Embryonic facial prominence (tissue), 1 donor: ENCODE data around the gene TMEM176B.

ENCODE experiments used
- DNase-seq: peaks from one replicate; pipeline ENCODE4 v3.0.0-alpha.2; 2016; ENCODE audit errors: extremely low spot score

The TMEM176B gene

GRCh38 chr7:150753239-150753638 is 46.9 kb downstream of the TMEM176B start:
- DNase-seq, result no peak

- DNase-seq, result no peak
These were observed 48.5 kb downstream of the TMEM176B start for GRCh38 chr7:150751702-150752101.

- DNase-seq, result no peak
These were observed 51.8 kb downstream of the TMEM176B start for GRCh38 chr7:150748376-150748775.

GRCh38 chr7:150746921-150747320 is 53.2 kb downstream of the TMEM176B start:
- DNase-seq, result no peak

- no peak for DNase-seq
These were observed 54.3 kb downstream of the TMEM176B start for GRCh38 chr7:150745876-150746275.

GRCh38 chr7:150745086-150745485 is 55.1 kb downstream of the TMEM176B start:
- no peak for DNase-seq

GRCh38 chr7:150744041-150744656 is 56.0 kb downstream of the TMEM176B start:
- DNase-seq, result no peak

GRCh38 chr7:150742286-150742968 is 57.7 kb downstream of the TMEM176B start:
- no peak for DNase-seq
